ENCODE data around the gene IBA57.

Gene IBA57

DNA sequence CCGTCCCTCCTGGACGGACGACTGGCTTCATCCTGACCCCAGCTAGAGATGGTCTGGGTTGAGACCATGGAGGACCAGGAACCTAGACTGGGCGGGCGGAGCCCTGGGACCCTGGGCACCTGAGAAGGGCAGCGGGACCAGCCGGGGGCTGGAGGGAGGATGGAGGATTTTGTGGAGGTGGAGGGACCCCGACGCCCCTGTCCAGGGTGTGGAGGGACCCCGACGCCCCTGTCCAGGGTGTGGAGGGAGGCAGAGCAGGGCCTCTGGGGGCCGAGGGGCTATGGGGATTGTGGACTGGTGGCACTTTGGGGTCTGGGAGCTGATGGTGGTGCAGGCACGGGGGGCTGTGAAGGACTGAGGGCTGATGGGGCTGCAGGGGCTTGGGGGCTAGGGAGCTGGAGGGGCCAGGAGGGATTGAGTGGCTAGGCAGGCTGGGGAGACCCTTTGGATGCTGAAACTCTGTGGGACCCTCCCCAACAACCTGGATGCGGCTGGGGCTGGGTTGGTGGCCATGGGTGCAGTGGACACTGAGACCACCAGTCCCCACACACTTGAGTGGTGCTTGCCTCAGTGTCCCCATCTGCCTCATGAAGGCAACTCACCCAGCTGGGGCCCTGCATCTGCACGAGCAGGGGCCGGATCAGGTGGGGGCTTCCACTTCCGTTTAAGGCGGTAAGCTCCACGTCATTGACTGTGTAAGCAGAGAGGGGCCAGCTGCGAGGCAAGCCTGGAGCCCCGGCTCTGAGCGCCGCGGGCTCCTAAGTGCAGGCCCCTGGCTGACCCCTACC, 8.5 kb upstream of the IBA57 start:
- no peak for DNase-seq (ENCODE audit: low spot score)

DNA sequence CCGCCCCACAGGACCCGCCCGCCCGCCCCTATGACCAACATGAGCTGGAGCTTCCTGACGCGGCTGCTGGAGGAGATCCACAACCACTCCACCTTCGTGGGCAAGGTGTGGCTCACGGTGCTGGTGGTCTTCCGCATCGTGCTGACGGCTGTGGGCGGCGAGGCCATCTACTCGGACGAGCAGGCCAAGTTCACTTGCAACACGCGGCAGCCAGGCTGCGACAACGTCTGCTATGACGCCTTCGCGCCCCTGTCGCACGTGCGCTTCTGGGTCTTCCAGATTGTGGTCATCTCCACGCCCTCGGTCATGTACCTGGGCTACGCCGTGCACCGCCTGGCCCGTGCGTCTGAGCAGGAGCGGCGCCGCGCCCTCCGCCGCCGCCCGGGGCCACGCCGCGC, 7.9 kb upstream of the IBA57 start:
- no peak for DNase-seq (ENCODE audit: low spot score)

DNA sequence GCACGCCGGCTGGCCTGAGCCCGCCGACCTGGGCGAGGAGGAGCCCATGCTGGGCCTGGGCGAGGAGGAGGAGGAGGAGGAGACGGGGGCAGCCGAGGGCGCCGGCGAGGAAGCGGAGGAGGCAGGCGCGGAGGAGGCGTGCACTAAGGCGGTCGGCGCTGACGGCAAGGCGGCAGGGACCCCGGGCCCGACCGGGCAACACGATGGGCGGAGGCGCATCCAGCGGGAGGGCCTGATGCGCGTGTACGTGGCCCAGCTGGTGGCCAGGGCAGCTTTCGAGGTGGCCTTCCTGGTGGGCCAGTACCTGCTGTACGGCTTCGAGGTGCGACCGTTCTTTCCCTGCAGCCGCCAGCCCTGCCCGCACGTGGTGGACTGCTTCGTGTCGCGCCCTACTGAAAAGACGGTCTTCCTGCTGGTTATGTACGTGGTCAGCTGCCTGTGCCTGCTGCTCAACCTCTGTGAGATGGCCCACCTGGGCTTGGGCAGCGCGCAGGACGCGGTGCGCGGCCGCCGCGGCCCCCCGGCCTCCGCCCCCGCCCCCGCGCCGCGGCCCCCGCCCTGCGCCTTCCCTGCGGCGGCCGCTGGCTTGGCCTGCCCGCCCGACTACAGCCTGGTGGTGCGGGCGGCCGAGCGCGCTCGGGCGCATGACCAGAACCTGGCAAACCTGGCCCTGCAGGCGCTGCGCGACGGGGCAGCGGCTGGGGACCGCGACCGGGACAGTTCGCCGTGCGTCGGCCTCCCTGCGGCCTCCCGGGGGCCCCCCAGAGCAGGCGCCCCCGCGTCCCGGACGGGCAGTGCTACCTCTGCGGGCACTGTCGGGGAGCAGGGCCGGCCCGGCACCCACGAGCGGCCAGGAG, 7.2 kb upstream of the IBA57 start:
- DNase-seq (ENCODE audit: low spot score), result no peak

DNA sequence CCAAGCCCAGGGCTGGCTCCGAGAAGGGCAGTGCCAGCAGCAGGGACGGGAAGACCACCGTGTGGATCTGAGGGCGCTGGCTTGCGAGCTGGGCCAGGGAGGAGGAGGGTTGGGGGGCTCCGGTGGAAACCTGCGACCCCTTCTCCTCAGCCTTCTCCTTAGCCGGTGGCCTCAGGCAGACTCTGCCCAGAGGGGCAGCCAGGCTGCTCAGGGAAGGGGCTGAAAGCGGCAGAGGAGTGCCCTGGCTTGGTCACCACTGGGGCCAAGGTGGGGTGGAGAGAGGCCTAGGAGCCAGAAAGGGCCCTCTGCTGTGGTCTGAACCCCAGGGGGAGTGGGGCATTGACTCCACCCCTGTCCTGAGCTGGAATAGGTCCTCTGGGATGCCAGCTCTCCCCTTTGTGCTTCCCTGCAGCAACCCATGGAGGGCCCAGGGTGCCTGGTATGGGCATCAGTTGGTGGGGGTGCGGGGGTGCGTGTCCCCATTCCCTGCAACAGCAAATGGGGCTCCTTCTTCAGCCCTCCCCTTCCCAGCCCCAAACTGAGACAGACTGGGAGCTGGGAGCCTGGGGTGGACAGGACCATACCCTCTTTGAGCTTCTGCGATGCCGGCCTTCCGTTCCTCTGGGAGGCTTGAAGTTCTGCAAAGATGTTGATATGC, 6.5 kb upstream of the IBA57 start:
- no peak for DNase-seq (ENCODE audit: low spot score)

DNA sequence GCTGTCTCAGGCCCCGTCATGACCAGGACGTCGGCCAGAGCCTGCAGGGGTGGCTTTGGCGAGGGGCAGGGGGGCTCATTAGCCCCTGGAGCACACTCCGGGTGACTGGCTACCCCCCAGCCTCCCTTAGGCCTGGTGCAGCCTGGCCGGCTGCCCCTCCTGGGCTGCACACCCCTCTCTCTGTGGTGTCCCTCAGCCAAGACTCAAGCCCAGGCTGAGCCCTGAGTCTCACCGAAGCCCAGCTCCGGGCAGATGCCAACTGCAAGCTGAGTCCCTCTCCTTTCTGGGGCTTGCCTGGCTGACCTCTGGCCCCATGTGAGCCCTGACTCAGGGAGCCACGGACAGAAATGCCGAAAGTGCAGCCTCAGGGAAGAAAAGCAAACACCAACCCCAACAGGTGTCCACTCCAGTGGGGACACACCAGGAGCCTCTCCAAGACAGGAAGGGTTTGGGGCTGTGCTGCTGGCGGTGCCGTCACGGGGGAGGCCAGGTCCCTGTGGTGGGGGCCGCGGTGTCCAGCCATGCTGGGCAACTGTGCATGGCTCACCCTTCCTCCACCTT, 5.3 kb upstream of the IBA57 start:
- DNase-seq (ENCODE audit: low spot score), result no peak

DNA sequence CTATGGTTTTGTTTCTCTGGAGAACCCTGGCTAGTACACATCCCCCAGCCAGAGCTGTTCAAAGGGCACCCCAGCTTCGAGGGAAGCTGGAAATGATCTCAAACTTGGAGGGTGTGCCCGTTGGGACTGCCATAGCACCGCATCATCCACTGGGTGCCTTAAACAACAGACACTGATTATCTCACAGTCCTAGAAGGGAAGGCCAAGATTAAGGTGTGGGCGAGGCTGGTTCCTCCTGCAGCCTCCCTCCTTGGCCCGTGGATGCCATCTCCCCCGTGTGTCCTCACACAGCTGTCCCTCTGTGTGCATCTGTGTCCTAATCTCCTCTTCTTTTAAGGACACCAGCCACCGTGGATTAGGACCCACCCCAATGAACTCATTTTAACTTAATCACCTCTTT, 4.2 kb upstream of the IBA57 start:
- DNase-seq (ENCODE audit: low spot score), result no peak

DNA sequence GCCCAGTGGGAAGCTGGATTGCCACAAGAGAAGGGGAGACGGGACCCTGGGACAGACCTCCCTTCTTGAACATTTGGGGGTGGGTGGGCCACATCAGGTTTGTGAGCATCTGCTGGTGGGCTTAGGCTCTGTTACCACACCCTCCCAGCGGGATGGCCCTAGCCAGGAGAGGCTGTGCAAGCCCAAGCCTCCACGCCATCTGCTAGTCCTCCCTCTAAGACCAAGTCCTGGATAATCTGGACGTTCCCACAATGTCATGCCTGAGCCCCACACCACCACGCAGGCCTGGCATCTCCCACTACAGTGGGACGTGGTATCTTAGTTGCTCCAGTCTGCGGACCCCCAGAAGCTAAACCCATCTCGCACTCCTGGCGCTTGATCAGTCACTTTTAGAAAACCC, 3.7 kb upstream of the IBA57 start:
- DNase-seq (ENCODE audit: low spot score), result no peak

DNA sequence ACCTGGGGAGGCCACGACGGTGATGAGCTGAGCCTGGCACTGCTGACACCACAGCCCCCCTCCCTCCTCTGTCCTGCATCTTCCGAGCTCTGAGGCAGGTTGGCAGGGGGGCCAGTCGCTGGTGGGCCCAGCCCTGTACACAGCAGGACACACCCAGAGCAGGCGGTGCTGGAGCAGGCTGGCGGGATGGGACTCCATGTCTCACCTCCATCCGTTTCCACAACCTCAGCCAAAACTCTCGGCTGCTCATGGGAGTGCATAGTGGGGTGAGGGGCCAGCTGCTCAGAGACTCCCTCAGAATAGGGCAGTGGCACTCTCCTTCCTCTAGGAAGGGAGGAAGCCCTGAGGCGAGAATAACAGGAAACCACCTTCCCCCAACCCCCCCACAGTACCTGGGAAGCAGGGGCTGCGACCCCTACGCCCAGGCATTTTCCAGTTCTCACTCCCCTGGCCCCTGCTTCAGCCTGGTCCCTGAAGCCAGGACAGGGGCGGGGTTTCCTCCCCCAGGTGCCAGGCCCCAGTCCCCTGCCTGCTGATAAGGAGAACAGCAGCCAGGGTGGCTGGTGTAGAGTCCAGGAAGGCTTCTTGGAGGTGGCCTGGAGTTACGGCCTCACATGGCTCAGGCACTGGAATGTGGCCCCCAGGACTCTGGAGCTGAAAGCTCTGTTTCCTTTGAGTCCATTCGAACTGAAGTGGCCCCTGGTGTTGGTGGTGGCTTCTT, 3.2 kb upstream of the IBA57 start:
- no peak for DNase-seq (ENCODE audit: low spot score)

DNA sequence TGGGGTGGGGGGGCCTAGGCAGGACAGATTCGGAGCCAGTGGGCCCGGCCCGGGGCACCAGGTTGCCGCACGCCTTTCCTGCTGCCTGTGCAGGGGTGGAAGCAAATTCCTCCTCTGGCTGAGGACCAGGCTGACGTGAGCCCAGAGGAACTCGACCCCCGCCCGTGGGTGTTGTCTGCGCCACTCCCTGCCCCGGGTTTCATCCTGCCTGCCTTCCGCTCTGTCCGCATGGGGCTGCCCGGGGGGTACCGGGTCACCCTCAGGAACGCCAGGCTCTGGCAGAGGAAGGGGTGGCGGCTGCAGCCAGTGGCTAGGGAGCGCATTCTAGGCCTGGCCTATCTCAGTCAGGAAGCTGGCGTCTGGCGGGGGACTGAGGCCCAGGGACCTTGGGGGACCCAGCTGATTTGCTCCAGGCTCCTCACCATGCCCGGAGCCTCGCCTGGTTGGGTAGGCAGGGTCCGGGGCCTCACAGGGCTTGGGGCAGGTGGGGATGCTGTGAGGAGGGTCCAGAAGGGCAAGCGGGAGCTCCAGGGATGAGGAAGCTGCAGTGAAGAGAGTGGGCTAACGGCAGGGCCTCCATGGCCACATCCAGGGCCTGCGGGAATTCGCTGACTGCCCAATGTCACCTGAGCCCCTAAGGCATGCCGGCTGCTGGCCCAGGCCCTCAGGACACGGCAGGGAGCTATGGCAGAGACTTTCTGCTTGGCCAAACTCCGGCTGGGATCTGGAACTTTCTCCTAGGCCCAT, 2.4 kb upstream of the IBA57 start:
- DNase-seq (ENCODE audit: low spot score), result no peak

DNA sequence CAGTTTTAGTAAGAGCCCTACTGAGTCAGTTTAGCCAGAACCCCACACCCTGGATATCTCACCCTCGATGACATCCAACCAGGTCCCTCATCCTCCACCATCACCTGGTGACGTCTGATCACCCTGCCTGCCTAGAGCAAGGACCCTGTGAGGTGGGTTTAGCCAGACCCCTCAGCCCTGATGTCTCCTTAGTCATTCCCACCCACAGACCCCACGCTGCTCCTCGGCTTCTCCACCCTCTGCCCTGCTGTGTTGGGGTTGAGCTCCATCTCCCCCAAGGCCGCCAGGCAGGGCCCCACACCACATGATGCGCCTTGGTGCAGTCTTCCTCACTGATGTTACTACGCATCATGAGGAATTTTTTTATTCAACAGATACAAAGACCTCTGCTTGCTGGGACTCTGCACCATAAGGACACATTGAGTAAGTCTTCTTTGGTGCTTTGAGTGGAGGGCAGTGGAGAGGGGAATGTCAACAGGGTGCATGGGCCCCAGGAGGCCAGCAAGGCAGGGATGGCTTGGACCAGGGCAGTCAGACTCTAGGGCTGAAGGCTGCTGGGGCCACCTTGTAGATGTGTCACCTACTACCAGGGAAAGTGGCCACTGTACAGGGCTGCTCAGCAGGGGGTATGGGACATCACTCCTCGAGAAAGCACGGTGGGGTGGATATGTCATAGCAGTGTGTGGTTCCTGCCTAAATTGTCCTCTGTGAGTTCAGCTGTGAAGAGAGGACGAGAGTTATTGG, 1.7 kb upstream of the IBA57 start:
- DNase-seq (ENCODE audit: low spot score), result no peak

DNA sequence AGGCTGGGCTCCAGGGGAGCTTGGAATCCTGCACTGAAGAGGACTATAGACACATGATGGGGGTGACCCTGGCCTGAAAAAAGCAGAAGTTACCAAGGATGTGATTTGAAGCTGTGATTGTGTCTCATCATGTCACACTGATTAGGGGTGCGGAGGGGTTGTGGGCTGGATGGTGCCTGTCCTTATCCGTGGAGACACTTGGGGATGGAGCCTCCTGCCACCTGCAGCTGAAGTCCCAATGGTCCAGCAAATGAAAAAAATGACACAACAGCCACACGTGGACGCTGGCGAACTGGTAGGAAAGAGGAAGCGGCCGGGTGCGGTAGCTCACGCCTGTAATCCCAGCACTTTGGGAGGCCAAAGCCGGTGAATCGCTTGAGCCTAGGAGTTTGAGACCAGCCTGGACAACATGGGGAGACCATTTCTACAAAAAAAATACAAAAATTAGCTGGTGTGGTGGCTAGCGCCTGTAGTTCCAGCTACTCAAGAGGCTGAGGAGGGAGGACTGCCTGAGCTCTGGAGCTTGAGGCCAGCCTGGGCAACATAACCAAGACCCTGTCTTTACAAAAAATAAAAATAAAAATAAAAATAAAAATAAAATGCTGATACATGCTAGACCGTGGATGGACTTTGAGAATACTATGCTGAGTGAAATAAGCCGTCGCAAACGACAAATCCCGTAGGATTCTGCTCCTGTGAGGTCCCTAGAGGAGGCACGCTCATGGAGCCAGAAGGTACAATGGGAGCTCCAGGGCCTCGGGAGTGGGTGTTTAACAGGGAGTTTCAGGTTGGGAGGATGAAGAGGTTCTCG, 838 bp upstream of the IBA57 start:
- peak; percentile 48 for DNase-seq (ENCODE audit: low spot score)

DNA sequence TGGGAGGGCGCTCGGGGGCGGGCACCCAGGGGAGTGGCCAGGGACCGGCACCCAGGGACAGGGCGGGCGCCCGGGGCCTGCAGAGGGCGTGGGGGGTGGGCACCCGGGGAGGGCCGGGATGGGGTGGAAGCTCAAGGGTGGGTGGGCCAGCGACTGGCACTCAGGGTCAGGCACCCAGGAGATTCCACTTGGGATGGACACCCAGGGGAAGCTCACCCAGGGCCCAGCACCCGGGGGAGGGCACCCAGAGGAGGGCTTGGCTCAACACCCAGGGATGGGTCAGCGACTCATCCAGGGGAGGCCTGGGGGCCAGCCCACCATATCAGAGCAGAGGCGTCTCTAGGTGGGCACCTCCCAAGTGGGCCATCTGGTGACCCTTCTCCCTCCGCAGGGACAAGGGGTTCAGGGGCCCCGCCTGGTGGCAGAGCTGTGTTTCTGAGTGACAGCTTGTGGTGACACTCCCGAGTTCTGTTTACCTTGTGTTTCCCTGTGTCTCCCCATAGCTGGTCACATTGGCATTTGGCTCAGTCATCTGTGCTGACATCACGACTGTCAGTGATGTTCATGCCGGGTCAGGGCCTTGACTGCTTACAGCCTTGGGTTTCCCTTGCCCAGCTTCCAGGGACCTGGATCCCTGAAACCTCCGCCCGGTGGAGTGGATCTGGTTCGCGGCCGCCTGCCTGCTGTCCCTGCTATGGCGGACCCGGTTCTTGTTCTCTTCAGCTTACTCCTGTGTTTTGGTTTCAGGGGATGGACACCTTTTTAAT, 749 bp downstream of the IBA57 start:
- peak; percentile 89 for DNase-seq (ENCODE audit: low spot score)

DNA sequence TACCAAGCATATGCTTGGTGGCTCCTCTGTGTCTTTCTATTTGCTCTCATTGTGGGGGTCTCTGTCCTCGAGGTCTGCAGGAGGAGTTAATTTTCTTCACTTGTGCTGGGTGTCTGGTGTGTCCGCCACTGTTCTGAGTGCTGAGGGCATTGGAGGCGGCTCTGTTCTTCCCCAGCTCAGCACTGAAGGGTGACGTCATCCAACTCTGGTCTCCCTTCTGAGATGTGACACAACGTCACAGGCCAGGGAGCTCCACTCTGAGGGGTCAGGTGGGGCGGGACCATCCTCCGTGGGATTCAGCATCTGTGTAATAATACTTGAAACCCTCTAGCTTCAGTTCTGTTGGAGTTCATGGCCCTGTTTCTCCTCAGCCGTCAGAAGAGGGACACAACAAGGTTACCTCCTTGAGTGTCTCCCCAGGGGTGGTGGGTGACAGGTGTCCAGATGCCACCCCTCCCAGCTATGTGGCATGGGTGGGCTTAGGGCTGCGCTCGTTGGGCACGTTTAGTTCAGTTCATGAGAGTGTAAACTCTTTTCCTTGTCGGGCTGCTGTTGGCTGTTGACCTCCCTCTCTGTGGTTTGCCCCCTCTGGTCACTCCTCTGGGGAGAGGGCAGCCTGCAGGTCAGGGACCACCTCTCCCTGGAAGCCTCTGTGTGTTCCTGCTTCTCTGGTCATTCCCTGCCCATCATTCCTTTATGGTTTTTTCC, 3.1 kb downstream of the IBA57 start:
- no peak for DNase-seq (ENCODE audit: low spot score)

DNA sequence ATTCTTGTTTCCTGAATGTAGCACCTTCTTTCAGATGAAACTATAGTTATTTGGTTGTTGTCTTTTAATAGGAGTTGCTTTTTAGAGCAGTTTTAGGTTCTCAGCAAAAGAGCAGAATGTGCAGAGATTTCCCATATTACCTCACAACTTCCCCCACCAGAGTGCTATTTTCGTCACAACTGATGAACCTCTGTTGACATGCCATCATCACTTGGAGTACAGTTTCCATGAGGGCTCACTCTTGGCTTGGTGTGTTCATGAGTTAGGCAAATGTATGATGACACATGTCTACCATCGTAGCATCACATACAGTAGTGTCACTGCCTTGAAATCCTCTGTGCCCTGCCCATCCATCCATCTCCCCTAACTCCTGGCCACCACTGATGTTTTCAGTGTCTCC, 3.7 kb downstream of the IBA57 start:
- no peak for DNase-seq (ENCODE audit: low spot score)

DNA sequence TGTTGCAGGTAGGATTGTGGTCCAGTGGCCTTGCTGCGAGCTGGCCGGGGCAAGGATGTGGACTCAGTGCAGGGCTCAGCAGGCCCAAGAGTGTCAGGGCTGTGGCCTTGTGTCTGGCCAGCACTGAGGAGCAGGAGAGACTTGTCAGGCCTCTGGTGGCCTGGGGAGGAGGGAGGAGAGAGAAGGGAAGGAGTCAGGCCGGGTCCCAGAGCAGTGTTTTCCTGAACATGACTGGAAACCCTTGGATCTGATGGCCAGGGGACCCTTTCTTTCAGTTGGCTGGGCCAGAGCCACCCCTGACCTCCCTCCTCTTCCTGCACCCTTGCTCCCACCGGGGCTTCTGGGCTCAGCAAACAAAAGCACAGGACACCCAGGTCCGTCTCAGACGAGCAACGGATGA, 5.1 kb downstream of the IBA57 start:
- DNase-seq (ENCODE audit: low spot score), result no peak

DNA sequence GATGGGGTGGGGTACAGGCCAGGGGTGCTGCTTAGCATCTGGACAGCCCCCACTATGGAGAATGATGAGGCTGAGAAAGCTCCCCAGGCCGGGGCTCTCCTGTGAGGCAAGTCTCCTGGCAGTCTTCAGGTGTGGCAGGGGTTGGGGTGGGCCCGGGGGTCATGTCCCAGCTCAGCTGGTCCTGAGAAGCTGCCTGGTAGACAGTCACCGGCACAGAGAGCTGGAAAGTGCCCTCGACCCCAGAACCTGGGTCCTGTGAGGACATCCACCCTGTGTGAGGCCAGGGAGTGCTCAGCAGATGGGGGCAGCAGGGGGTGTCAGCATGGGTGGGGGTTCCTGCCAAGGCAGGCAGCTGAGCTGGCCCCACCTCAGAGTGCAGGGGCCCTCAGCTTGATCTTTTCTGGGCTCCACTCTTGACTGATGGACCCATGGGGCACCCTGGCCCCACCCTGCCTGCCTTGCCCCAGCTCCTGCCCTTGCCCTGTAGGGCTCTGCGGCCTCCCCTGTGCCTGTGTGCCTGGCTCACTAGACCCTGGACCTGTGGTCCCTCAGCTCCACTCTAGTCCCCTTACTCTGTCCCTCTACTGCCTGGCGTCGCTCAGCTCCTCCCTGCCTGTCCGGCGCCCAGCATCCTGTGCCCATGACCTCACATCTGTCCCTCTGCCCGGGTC, 5.8 kb downstream of the IBA57 start:
- no peak for DNase-seq (ENCODE audit: low spot score)
